ENCODE results near the gene PHF12. TPM values are rescaled to one million over a fixed set of nuclear protein-coding genes. Genes with fewer than 3 reads are reported as not detected.

PHF12 gene
- total and polyA plus RNA-seq, 2 of the 4 experiments (the other 2 are of a cell fraction), result 24.4 to 25.6 TPM

GRCh38 chr17:28968914-28969295 is 17.6 kb upstream of the PHF12 start:
- no peak overlapping the region for H4K5ac ChIP-seq (ENCODE audit: low read depth, low read length)
- no peak overlapping the region for H3K4ac ChIP-seq (ENCODE audit: low read depth, low read length)
- no peak overlapping the region for H2BK120ac ChIP-seq (ENCODE audit: low read depth, low read length)
- no peak overlapping the region for H3K4me2 ChIP-seq (ENCODE audit: low read depth, low read length)
- no peak overlapping the region for H4K8ac ChIP-seq (ENCODE audit: low read depth in 2 of 2, low read length in 2 of 2)
- H2BK15ac ChIP-seq (ENCODE audit: low read depth, low read length), result no peak overlapping the region
- POLR2A ChIA-PET (ENCODE audit: unreplicated experiment), result no interaction called here
- peaks cover 39% of the 10 kb centered on the region for H3K27me3 ChIP-seq (ENCODE audit: control insufficient read depth, insufficient read depth, low read length)
- H3K9ac ChIP-seq (ENCODE audit: low read depth, low read length), result no peak overlapping the region
- no peaks in the 10 kb centered on the region for H3K79me1 ChIP-seq (ENCODE audit: low read depth in 1 of 2, low read length in 2 of 2)
- H3K56ac ChIP-seq (ENCODE audit: extremely low read depth, insufficient read depth, low read length), result no peak overlapping the region
- WGBS, 2 experiments (ENCODE audit: extremely low coverage in 2 of 2, insufficient read length in 1 of 2), result 63% methylated on average over 1 of the region's 2 CpGs; no CpG with 5 or more reads in 1 of the 2 experiments
- ATAC-seq (ENCODE audit: low read depth) (no peak), DNase-seq (no peak)
- in situ Hi-C loops (cut with MboI; ENCODE audit: low sequenced_read_pairs) (loop anchor here (5.0 kb wide), 1 partner anchor 138 kb away; no protein-coding TSS in a partner anchor), dilution Hi-C loops (cut with HindIII; ENCODE audit: low sequenced_read_pairs, unreplicated experiment) (no loop called here), intact Hi-C loops (cut with micrococcal nuclease) (loop anchor here (2.0 to 10.0 kb wide), 2 partner anchors 38 to 76 kb away; partner anchors contain the start of genes PIPOX and SEZ6)
- no peaks in the 10 kb centered on the region for H3K9me3 ChIP-seq (ENCODE audit: control insufficient read depth, insufficient read depth, low read length)
- no peak overlapping the region for H2AK9ac ChIP-seq (replicated peaks; ENCODE audit: low read depth, low read length, poor library complexity)
- TF ChIP-seq, protein P1, sequence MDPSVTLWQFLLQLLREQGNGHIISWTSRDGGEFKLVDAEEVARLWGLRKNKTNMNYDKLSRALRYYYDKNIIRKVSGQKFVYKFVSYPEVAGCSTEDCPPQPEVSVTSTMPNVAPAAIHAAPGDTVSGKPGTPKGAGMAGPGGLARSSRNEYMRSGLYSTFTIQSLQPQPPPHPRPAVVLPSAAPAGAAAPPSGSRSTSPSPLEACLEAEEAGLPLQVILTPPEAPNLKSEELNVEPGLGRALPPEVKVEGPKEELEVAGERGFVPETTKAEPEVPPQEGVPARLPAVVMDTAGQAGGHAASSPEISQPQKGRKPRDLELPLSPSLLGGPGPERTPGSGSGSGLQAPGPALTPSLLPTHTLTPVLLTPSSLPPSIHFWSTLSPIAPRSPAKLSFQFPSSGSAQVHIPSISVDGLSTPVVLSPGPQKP (IDR thresholded peaks at IDR 0.05; ENCODE audit: borderline replicate concordance, low read depth, low read length), result no peak
- no peak for TF ChIP-seq CHD1 (IDR thresholded peaks at IDR 0.05; ENCODE audit: low read depth, low read length)
- no peak for TF ChIP-seq POLR2A (IDR thresholded peaks at IDR 0.05; ENCODE audit: low read depth, low read length)
- TF ChIP-seq USF2 (IDR thresholded peaks at IDR 0.05; ENCODE audit: low read depth, low read length), result no peak
- TF ChIP-seq RFX5 (IDR thresholded peaks at IDR 0.05; ENCODE audit: low read depth, low read length), result no peak
- no peak for TF ChIP-seq RAD21 (IDR thresholded peaks at IDR 0.05; ENCODE audit: low read length)
- no peak for TF ChIP-seq MXI1 (IDR thresholded peaks at IDR 0.05; ENCODE audit: borderline replicate concordance, low read depth, low read length)
- TF ChIP-seq BHLHE40 (IDR thresholded peaks at IDR 0.05; ENCODE audit: low read depth, low read length), result no peak
- TF ChIP-seq NFE2L2 (IDR thresholded peaks at IDR 0.05; ENCODE audit: low read depth, low read length), result no peak
- no peak for TF ChIP-seq MAFK (IDR thresholded peaks at IDR 0.05; ENCODE audit: low read depth, low read length)
- no peak for TF ChIP-seq CEBPB (IDR thresholded peaks at IDR 0.05; ENCODE audit: low read depth, low read length)
- TF ChIP-seq MAZ (IDR thresholded peaks at IDR 0.05; ENCODE audit: borderline replicate concordance, low read depth, low read length), result no peak
- TF ChIP-seq CTCF (conservative IDR thresholded peaks at IDR 0.05; ENCODE audit: low read depth, low read length), result no peak
- no peak for TF ChIP-seq RCOR1 (IDR thresholded peaks at IDR 0.05; ENCODE audit: insufficient replicate concordance, low read length)
- no peak for TF ChIP-seq FOS (IDR thresholded peaks at IDR 0.05; ENCODE audit: low read depth, low read length)
- TF ChIP-seq SMC3 (IDR thresholded peaks at IDR 0.05; ENCODE audit: low read depth, low read length), result no peak
- no peak overlapping the region for H2BK20ac ChIP-seq (ENCODE audit: low read depth, low read length)
- 0 out of 2 replicates have a peak, but pooled peaks cover 4% of the 10 kb centered on the region for H3K9me1 ChIP-seq (ENCODE audit: insufficient read depth, low read length)
- H2AK5ac ChIP-seq (ENCODE audit: low read depth, low read length), result no peak overlapping the region
- no peak overlapping the region for H3K14ac ChIP-seq (replicated peaks; ENCODE audit: low read depth, low read length)
- H3K36me3 ChIP-seq (ENCODE audit: control insufficient read depth, insufficient read depth, low read length), result no peaks in the 10 kb centered on the region
- no peak overlapping the region for H3K4me3 ChIP-seq (ENCODE audit: insufficient read depth, low read depth, low read length)
- no peak overlapping the region for H3K27ac ChIP-seq (ENCODE audit: insufficient read depth, low read length)
- H2AFZ ChIP-seq (replicated peaks; ENCODE audit: low read length, poor library complexity), result no peak overlapping the region
- H2BK5ac ChIP-seq (ENCODE audit: low read depth, low read length, poor library complexity, severe bottlenecking), result no peak overlapping the region
- no TSS peak for BruUV-seq (replicated peaks)
- H3K18ac ChIP-seq (ENCODE audit: low read depth, low read length), result no peak overlapping the region
- H4K91ac ChIP-seq (ENCODE audit: insufficient read depth, low read depth, low read length), result no peak overlapping the region
- H4K20me1 ChIP-seq (ENCODE audit: insufficient read depth, low read length), result 0 out of 2 replicates have a peak, but pooled peaks cover 2% of the 10 kb centered on the region
- no peak overlapping the region for H3K23ac ChIP-seq (ENCODE audit: low read depth, low read length)
- peaks cover 5% of the 10 kb centered on the region; the same call in 1 of the 2 replicates for H3K4me1 ChIP-seq (ENCODE audit: control insufficient read depth, insufficient read depth, low read length)
- CTCF ChIA-PET, result interaction anchor here (1.0 kb wide), 1 partner anchor 143 kb away, joined by 3 read pairs; no protein-coding TSS in a partner anchor
